ENCODE measurements around the gene ART1. TPM values are rescaled to one million over a fixed set of nuclear protein-coding genes. Genes with fewer than 3 reads are reported as not detected.

The ART1 gene
- total RNA-seq, 2 experiments from 2014 or later: not detected

DNA sequence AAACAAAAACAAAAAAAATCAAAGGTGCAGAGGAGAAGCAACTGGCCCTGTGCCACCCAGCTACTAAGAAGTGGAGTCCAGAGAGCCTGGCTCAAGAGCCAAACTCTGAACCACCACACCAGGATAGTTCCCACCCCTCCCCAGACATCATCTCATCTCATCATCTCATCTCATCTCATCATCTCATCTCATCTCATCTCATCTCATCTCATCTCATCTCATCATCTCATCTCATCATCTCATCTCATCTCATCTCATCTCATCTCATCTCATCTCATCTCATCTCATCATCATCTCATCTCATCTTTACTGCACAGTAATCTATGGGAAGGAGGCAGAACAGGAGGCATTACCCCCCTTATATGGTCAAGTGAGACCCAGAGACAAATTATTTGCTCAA lies 17.9 kb downstream of the ART1 start:
- no peaks in the 10 kb centered on the region for H3K9me3 Mint-ChIP-seq (ENCODE audit: low read depth)
- H3K4me3 Mint-ChIP-seq: no peak overlapping the region
- DNase-seq (no peak), ATAC-seq (no peak)
- H3K36me3 Mint-ChIP-seq: peaks cover 3% of the 10 kb centered on the region
- peaks cover 4% of the 10 kb centered on the region for H3K27me3 Mint-ChIP-seq
- CTCF ChIA-PET: no interaction called here
- no peaks in the 10 kb centered on the region for H3K4me1 Mint-ChIP-seq
- H3K27ac Mint-ChIP-seq: no peak overlapping the region

DNA sequence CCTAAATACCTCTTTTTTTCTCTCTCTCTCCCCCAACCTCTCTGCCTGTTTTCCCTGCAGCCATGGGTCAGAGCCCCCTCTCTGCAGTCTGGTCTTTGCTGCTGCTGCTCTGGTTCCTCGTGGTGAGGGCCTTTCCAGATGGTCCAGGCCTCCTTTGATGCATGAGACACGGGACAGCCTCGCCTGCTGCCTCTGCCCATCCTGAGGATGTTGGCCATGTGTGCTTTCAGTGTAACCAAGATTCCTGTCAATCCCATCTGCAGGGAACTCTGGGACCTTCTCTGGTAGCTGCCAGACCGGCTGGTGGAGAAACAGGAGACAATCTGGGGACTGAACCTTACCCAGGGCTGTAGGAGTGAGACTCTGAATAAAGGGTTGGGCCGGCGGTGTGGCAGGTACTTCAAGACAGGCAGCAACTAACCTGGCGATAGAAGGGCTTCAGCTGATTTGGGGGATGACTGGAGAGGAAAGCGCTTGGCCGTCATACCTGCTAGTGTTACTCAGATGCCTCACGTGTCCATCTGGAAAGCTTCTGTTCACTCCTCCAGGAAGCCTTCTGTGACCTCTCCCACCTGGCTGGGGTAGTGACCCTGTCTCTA lies 19.2 kb downstream of the ART1 start:
- Mint-ChIP-seq H3K9me3 (ENCODE audit: low read depth) (no peaks in the 10 kb centered on the region), H3K27me3 (no peaks in the 10 kb centered on the region), H3K36me3 (peaks cover 3% of the 10 kb centered on the region), H3K4me3 (no peak overlapping the region), H3K27ac (no peak overlapping the region), H3K4me1 (no peaks in the 10 kb centered on the region)
- ATAC-seq (no peak), DNase-seq (no peak)
- CTCF ChIA-PET: interaction anchor here (0.6 kb wide), 1 partner anchor 487 kb away, joined by 3 read pairs; no protein-coding TSS in a partner anchor

DNA sequence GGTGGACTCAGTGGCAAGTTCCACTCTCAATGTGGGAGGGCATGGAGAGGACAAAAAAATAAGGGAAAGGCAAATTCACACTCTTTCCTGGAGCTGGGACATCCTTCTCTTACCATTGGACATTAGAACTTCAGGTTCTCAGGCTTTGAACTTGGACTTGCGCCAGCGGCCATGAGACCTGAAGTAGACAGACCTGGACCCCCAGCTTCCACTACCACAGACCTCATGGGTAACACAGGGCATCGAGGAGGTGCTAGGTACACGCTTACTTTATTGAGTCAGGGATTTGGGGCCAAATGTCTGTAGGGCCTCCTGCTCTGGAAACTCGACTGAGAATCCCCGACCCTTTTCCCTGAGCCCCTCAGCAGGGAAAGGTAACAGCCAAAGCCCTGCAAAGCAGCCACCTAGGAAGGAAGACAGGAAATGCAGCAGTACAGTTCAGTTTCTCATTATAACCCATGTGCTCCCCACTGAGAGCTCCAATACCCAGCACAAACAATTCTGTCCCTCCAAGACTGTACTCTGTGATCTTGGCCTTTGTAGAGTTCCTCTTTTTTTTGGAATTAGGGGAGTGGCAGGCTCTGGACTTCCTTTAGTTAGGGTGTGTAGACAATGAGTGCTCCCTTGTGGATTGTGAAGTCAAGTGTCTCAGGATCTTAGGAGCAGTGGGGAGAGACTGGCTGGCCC lies 20.6 kb downstream of the ART1 start:
- DNase-seq (no peak), ATAC-seq (no peak)
- no peaks in the 10 kb centered on the region for H3K9me3 Mint-ChIP-seq (ENCODE audit: low read depth)
- CTCF ChIA-PET: interaction anchor here (1.0 kb wide), 1 partner anchor 143 kb away, joined by 3 read pairs; no protein-coding TSS in a partner anchor
- H3K4me1 Mint-ChIP-seq: no peaks in the 10 kb centered on the region
- H3K27me3 Mint-ChIP-seq: no peaks in the 10 kb centered on the region
- no peak overlapping the region for H3K4me3 Mint-ChIP-seq
- H3K36me3 Mint-ChIP-seq: peaks cover 3% of the 10 kb centered on the region
- no peak overlapping the region for H3K27ac Mint-ChIP-seq

DNA sequence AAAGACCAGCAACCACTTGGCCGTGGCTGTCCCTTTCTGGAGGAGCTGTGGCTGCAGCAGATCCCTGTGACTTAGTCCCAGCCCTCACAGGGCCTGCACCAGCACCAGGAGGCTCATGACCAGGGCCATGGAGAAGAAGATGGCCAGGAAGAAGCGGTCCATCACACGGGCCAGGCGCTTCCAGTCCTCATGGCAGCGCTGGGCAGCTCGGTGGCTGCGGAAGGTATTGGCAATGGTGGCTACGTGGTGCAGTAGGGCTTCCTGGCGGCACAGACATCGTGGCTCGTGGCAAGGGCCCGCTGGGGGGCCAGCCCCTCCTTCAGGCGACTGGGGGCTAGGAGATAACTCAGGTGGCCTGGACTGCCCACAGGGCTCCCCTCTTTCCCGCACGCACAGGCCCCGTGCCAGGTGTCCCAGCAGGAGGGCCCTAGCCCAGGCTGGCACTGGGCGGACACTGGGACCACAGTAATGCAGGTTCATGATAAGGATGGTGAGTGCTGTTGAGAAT lies 21.1 kb downstream of the ART1 start:
- peaks cover 3% of the 10 kb centered on the region for H3K36me3 Mint-ChIP-seq
- H3K27me3 Mint-ChIP-seq: no peaks in the 10 kb centered on the region
- ATAC-seq (no peak), DNase-seq (no peak)
- no peak overlapping the region for H3K4me3 Mint-ChIP-seq
- H3K27ac Mint-ChIP-seq: no peak overlapping the region
- CTCF ChIA-PET: interaction anchor here (1.0 kb wide), 1 partner anchor 143 kb away, joined by 3 read pairs; no protein-coding TSS in a partner anchor
- H3K9me3 Mint-ChIP-seq (ENCODE audit: low read depth): no peaks in the 10 kb centered on the region
- no peaks in the 10 kb centered on the region for H3K4me1 Mint-ChIP-seq

DNA sequence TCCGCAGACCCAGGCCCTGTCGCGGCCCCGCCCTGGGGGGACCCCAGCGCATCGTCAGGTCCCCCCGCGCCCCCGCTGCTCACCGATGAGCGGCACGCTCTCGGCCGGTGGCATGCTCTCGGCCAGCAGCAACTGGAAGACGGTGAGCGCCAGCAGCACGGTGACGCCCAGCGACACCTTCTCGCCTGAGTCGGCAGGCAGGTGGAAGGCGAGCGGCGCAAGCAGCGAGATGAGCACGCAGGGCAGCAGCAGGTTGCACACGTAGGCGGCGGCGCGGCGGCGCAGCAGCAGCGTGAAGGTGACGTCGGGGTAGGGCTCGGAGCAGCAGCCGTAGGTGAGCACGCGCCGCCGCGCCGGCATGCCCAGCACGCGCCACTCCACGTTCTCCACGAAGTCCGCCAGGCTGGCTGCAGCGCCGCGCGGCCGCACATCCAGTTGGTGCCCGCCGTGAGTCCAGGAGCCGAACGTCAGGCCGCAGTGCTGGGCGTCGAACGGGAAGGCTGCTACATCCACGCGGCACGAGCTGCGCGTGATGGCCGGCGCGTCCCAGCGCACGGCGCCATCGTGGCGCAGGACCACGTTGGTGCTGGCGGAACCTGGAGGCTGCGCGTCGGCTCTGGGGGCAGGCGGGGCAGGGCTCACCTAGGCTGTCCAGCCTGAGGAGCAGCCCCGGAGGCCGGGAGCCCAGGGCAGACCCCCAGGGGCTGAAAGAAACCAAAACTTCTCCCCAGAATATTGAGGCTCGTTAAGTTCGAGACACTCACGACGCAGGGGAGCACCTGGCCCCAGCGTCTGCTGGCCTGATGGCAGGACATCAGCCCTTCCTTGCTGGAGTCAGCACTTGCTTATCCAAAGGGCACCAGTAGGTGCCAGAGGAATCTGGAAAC lies 22.5 kb downstream of the ART1 start:
- Mint-ChIP-seq H3K4me3 (no peak overlapping the region), H3K27me3 (no peaks in the 10 kb centered on the region), H3K36me3 (peaks cover 3% of the 10 kb centered on the region), H3K4me1 (no peaks in the 10 kb centered on the region), H3K27ac (no peak overlapping the region), H3K9me3 (ENCODE audit: low read depth) (no peaks in the 10 kb centered on the region)
- CTCF ChIA-PET: no interaction called here
- DNase-seq (no peak), ATAC-seq (no peak)

DNA sequence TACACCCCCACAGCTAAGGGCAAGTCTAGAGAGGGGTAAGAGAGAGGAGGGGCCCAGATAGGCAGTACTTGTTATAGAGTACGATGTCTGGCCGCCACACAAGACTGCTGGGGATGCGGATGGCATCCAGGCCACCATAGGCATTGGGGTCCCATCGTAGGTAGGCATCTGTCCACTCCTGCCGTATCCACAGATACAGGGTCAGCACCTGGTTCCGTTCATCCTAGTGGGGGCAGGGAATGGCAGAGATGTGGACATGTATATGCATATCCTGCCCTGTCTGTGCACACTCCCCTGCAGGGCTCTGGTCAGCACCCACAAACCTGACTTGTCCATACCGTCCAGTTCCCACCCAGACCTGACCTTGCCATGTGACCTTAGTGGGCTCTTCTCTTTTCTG lies 24.2 kb downstream of the ART1 start:
- H3K36me3 Mint-ChIP-seq: peaks cover 4% of the 10 kb centered on the region
- H3K27me3 Mint-ChIP-seq: no peaks in the 10 kb centered on the region
- no peak overlapping the region for H3K4me3 Mint-ChIP-seq
- H3K4me1 Mint-ChIP-seq: no peaks in the 10 kb centered on the region
- CTCF ChIA-PET: no interaction called here
- ATAC-seq: no peak
- no peaks in the 10 kb centered on the region for H3K9me3 Mint-ChIP-seq (ENCODE audit: low read depth)
- H3K27ac Mint-ChIP-seq: no peak overlapping the region
- no peak for DNase-seq

DNA sequence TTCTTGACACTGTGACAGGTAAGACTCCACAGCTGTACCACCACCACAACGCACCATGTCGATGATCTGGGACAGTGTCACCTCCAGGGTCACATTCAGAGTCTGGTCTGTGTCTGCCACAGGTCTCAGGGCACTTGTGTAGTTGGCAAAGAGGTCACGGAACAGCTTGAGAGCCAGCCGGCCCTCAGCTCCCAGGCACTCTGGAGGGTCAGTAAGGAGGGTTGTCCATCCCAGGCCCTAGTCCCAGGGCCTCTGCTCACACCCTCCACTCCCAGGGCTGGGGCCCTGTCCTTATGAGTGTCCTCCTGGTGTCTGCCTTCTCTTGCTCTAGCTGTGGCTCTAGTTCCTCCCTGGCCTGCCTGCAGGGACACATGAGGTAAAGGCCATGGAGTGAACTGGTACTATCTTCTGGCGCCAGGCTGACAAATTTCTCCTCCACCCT lies 24.8 kb downstream of the ART1 start:
- H3K27me3 Mint-ChIP-seq: no peaks in the 10 kb centered on the region
- H3K36me3 Mint-ChIP-seq: peaks cover 7% of the 10 kb centered on the region
- no peak for DNase-seq
- H3K27ac Mint-ChIP-seq: no peak overlapping the region
- H3K9me3 Mint-ChIP-seq (ENCODE audit: low read depth): no peaks in the 10 kb centered on the region
- no peaks in the 10 kb centered on the region for H3K4me1 Mint-ChIP-seq
- no peak overlapping the region for H3K4me3 Mint-ChIP-seq
- no peak for ATAC-seq
- CTCF ChIA-PET: no interaction called here

DNA sequence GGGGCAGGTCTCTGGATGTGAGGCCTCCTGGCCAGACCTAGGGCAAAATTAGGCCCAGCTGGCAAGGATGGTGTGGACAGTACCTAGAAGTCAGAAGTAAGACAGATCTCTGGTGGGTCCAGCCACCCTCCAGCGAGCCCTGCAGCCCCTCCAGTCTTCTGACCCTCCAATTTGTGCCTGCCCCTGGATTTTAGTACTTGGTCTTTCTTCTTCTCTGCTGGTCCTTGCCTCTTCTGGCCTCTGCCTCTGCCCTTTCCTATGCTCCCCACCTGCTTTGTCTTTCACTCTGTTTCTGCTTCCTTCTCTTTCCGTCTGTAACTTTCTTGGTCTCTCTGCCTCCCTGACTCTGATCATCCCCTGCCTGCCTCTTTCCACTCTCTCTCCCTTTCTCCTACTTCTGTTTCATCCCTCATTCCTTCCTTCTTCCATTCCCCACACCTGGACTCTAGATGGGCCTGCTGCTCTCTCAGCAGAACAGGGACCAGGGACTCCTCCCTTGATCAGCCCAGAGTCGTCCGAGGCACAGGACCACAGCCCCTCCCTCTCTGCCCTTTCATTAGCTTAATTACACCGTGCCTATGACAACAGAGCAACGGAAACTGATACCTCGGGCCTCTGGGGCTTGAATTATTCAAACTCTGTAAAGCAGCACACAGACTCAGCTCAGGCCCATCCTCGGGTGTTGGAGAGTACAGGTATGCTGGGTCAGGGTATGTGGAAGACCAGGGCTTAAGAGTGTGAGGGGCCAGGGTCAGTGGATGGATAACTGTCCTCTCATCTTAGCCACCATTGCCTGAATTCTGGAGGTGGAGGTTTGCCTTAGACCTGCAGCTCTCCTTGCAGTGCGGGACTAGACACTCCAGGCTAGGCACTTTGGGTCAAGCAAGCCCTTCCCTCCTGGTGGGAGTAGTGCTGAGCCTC lies 26.7 kb downstream of the ART1 start, which contains the start of gene CHRNA10:
TSS of gene CHRNA10 (minus strand) at position 51 of the 921 bp plus-strand sequence. CDS start 72 bp downstream, outside the sequence.
- CTCF ChIA-PET: no interaction called here
- Mint-ChIP-seq H3K4me3 (no peak within 1 kb of the TSS), H3K9me3 (ENCODE audit: low read depth) (no peaks in the 10 kb centered on the region)

DNA sequence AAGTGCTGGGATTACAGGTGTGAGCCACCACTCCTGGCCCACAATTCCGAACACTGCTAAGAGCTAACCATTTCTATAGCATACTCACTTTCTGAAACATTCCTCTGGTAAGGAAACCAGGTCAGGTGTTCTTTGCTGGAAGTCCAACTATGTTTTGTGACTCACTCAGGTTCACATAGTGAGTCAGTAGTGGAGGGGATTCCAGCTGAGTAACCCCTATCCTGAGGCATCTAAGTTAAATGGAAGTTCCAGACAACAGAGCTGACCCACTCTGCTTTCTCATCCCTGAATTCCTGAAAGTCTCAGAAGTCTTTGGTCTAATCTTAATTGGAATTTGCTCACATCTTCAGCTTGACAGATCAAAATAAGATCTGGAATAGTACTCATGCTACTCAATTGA lies 29.3 kb downstream of the ART1 start:
- Mint-ChIP-seq H3K27ac (no peak overlapping the region), H3K4me3 (no peak overlapping the region), H3K4me1 (no peaks in the 10 kb centered on the region), H3K36me3 (peaks cover 34% of the 10 kb centered on the region), H3K9me3 (ENCODE audit: low read depth) (no peaks in the 10 kb centered on the region), H3K27me3 (no peaks in the 10 kb centered on the region)
- no peak for ATAC-seq
- CTCF ChIA-PET: no interaction called here
- no peak for DNase-seq

More for the DNA sequence above, 26.7 kb downstream of the ART1 start, which contains the start of gene CHRNA10:
- peak within 1 kb of the TSS; percentile 42 for H3K27ac Mint-ChIP-seq
- H3K27me3 Mint-ChIP-seq: no peaks in the 10 kb centered on the region
- ATAC-seq: peak; percentile 9
- peaks cover 19% of the 10 kb centered on the region for H3K36me3 Mint-ChIP-seq
- H3K4me1 Mint-ChIP-seq: no peaks in the 10 kb centered on the region
- DNase-seq: no peak

DNA sequence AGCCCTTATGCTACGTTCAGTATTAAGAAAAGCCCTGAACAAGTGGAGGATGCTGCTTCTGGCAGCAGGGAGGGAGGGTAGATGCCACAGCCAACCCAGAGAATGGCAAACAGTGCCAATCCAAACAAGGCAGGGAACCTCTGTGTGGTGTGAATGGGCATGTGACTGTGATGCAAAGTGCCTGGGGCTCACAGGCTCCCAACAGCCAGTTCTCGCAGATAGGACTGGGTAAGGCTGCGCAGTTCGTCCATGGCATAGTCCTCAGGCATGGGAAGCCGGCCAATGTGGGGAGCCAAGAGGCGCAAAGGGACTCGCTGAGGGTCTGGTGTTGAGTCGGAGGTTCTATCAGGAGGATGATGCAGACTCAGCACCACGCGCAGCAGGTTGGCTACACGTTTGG lies 31.0 kb downstream of the ART1 start:
- H3K4me1 Mint-ChIP-seq: no peaks in the 10 kb centered on the region
- no peak for DNase-seq
- CTCF ChIA-PET: no interaction called here
- H3K27ac Mint-ChIP-seq: no peak overlapping the region
- H3K9me3 Mint-ChIP-seq (ENCODE audit: low read depth): no peaks in the 10 kb centered on the region
- peaks cover 49% of the 10 kb centered on the region for H3K36me3 Mint-ChIP-seq
- H3K4me3 Mint-ChIP-seq: no peak overlapping the region
- H3K27me3 Mint-ChIP-seq: no peaks in the 10 kb centered on the region
- no peak for ATAC-seq

DNA sequence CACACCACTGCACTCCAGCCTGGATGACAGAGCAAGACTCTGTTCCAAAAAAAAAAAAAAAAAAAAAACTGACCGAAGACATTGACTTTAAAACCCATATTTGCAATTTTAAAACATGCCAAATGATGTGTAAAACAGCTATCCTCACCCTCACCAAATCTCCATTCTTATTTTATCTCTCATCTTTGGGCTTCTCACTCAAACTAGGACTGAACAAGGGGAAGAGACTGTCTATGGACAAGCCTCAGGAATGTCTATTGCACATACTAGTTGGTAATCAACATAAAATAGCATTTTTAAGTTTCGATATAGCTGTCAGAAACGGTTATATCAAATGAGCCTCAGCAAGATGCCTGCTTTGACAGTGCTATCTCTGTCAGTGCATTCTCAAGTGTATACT lies 34.1 kb downstream of the ART1 start:
- ATAC-seq (no peak), DNase-seq (no peak)
- Mint-ChIP-seq H3K4me1 (peaks cover 4% of the 10 kb centered on the region), H3K27me3 (no peaks in the 10 kb centered on the region), H3K4me3 (no peak overlapping the region), H3K9me3 (ENCODE audit: low read depth) (no peaks in the 10 kb centered on the region), H3K27ac (no peak overlapping the region), H3K36me3 (peaks cover 63% of the 10 kb centered on the region)
- CTCF ChIA-PET: interaction anchor here (1.6 kb wide), 1 partner anchor 129 kb away, joined by 4 read pairs; the partner anchor contains the start of gene PGAP2

DNA sequence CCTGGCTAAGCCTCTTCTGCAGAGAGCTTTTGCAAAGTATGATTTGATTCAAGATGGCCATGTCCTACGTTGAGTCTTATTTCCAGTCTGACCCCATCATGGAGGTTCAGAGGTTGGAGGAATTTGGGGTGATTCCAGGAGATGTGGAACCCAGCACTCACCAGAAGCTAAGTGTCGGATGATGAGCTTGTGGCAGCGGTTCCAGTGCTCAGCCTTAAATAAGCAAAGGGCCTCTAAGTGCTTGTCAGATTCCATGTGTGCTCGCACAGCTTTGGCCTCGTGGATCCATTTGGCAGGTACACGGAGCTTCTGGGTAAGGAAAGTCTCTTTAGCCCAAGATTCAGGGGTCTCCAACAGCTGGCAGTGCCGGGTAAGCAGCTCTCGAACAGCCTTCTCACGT lies 38.1 kb downstream of the ART1 start:
- Mint-ChIP-seq H3K4me1 (peaks cover 4% of the 10 kb centered on the region), H3K4me3 (no peak overlapping the region), H3K27me3 (no peaks in the 10 kb centered on the region), H3K9me3 (ENCODE audit: low read depth) (no peaks in the 10 kb centered on the region), H3K27ac (no peak overlapping the region), H3K36me3 (peaks cover 66% of the 10 kb centered on the region)
- no peak for ATAC-seq
- CTCF ChIA-PET: interaction anchor here (2.2 kb wide), 1 partner anchor 125 kb away, joined by 10 read pairs; the partner anchor contains the start of gene PGAP2
- DNase-seq: no peak
